ENCODE measurements around the gene CABLES2. TPM values are rescaled to one million over a fixed set of nuclear protein-coding genes. Genes with fewer than 3 reads are reported as not detected.

CABLES2 gene
- total and polyA plus RNA-seq, 9 of the 15 experiments (the other 6 are each of a cell fraction or from before 2014, with no cell fraction given): 0.46 to 4.2 (median 1.6) TPM

DNA sequence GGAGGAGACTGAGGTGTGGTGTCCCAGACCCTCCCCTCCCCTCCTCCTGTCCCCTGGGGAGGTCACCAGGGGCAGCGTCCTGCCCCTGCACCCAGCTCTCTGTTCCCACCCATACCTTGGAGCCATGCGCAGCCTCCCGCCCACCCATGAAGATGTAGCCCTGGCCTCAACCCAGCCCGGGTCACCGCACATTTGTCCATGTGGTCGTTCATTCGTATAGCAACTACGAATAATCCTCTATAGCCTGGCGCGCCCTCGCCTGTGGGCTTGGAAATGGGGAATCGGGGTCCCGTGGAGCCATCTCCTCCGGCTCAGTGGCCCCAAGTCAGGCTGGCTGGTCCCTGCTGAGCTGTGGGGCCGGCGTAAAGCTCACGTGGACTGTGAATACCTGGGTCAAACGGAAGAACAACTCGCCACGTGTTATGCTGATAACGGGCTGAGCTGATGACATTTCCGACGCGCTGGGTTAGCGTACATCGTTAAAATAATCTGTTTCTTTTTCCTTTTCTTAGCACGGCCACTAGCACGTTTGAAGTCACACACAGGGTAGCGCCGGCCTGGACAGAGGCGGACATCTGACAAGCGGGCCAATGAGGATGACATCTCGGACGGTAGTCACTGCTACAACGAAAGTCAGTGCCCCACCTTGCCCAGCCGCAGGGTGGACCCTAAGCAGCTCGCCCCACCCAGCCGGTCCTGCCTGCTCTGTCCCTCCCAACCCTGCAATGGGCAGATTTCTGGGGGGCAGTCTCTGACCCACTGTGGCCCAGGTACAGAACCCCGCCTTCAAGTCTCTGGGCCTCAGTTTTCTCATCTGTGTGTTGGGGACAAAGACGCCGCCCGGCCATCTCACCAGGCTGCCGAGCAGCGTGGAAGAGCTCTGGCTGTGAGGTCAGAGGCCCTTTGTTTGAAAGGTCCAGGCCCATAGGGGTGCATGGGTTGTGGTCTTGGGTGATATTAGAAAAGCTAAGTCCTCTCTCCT lies 40.1 kb upstream of the CABLES2 start (continued):
- TF ChIP-seq, protein P1, sequence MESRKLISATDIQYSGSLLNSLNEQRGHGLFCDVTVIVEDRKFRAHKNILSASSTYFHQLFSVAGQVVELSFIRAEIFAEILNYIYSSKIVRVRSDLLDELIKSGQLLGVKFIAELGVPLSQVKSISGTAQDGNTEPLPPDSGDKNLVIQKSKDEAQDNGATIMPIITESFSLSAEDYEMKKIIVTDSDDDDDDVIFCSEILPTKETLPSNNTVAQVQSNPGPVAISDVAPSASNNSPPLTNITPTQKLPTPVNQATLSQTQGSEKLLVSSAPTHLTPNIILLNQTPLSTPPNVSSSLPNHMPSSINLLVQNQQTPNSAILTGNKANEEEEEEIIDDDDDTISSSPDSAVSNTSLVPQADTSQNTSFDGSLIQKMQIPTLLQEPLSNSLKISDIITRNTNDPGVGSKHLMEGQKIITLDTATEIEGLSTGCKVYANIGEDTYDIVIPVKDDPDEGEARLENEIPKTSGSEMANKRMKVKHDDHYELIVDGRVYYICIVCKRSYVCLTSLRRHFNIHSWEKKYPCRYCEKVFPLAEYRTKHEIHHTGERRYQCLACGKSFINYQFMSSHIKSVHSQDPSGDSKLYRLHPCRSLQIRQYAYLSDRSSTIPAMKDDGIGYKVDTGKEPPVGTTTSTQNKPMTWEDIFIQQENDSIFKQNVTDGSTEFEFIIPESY (CRISPR knock-in tag; IDR thresholded peaks at IDR 0.05): peak; percentile 84
- TF ChIP-seq ETV5 (CRISPR knock-in tag; IDR thresholded peaks at IDR 0.05; ENCODE audit: low read depth) (peak; percentile 41; the same call in 1 of the 2 replicates), CEBPG (CRISPR knock-in tag; IDR thresholded peaks at IDR 0.05) (peak; percentile 56; the same call in 1 of the 2 replicates), CEBPG (tag; conservative IDR thresholded peaks at IDR 0.05 in 1 of 2, IDR thresholded peaks at IDR 0.05 in 1 of 2) (no peak), THRAP3 (IDR thresholded peaks at IDR 0.05; ENCODE audit: borderline replicate concordance) (no peak), KDM1A (IDR thresholded peaks at IDR 0.05) (peak in 1 of 2 experiments; percentile 69; a peak in 2 of 4 replicates), DPF2 (IDR thresholded peaks at IDR 0.05) (no peak), RBFOX2 (IDR thresholded peaks at IDR 0.05; ENCODE audit: low read depth, low read length) (peak; percentile 49), GATAD2A (IDR thresholded peaks at IDR 0.05) (no peak), MYC (IDR thresholded peaks at IDR 0.05; ENCODE audit: low read depth, low read length) (peak; percentile 83), MYC (CRISPR knock-in tag; IDR thresholded peaks at IDR 0.05; ENCODE audit: borderline replicate concordance, low read depth) (0 out of 2 replicates have a peak, but pooled peaks have one; percentile 27), FOS (IDR thresholded peaks at IDR 0.05; ENCODE audit: extremely low read depth, insufficient read length) (no peak), TOE1 (IDR thresholded peaks at IDR 0.05; ENCODE audit: borderline replicate concordance) (no peak), TOE1 (CRISPR knock-in tag; IDR thresholded peaks at IDR 0.05; ENCODE audit: borderline replicate concordance, low read depth) (no peak)
- TF ChIP-seq, protein P2, sequence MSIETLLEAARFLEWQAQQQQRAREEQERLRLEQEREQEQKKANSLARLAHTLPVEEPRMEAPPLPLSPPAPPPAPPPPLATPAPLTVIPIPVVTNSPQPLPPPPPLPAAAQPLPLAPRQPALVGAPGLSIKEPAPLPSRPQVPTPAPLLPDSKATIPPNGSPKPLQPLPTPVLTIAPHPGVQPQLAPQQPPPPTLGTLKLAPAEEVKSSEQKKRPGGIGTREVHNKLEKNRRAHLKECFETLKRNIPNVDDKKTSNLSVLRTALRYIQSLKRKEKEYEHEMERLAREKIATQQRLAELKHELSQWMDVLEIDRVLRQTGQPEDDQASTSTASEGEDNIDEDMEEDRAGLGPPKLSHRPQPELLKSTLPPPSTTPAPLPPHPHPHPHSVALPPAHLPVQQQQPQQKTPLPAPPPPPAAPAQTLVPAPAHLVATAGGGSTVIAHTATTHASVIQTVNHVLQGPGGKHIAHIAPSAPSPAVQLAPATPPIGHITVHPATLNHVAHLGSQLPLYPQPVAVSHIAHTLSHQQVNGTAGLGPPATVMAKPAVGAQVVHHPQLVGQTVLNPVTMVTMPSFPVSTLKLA (conservative IDR thresholded peaks at IDR 0.05): peak in 1 of 2 experiments; percentile 77; a peak in 2 of 4 replicates
- TF ChIP-seq, protein P3, sequence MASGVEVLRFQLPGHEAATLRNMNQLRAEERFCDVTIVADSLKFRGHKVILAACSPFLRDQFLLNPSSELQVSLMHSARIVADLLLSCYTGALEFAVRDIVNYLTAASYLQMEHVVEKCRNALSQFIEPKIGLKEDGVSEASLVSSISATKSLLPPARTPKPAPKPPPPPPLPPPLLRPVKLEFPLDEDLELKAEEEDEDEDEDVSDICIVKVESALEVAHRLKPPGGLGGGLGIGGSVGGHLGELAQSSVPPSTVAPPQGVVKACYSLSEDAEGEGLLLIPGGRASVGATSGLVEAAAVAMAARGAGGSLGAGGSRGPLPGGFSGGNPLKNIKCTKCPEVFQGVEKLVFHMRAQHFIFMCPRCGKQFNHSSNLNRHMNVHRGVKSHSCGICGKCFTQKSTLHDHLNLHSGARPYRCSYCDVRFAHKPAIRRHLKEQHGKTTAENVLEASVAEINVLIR (CRISPR knock-in tag; IDR thresholded peaks at IDR 0.05): no peak
- TF ChIP-seq, protein P4, sequence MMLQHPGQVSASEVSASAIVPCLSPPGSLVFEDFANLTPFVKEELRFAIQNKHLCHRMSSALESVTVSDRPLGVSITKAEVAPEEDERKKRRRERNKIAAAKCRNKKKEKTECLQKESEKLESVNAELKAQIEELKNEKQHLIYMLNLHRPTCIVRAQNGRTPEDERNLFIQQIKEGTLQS (IDR thresholded peaks at IDR 0.05): 0 out of 2 replicates have a peak, but pooled peaks have one; percentile 16
- TF ChIP-seq, protein P4 (CRISPR knock-in tag; conservative IDR thresholded peaks at IDR 0.05): no peak
- TF ChIP-seq, protein P5, sequence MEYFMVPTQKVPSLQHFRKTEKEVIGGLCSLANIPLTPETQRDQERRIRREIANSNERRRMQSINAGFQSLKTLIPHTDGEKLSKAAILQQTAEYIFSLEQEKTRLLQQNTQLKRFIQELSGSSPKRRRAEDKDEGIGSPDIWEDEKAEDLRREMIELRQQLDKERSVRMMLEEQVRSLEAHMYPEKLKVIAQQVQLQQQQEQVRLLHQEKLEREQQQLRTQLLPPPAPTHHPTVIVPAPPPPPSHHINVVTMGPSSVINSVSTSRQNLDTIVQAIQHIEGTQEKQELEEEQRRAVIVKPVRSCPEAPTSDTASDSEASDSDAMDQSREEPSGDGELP (CRISPR knock-in tag; IDR thresholded peaks at IDR 0.05; ENCODE audit: borderline replicate concordance): peak; percentile 51; the same call in 1 of the 2 replicates

Measured in K562 (cell line).